ENCODE data around the gene POLR2L. TPM values are rescaled to one million over a fixed set of nuclear protein-coding genes. Genes with fewer than 3 reads are reported as not detected.
A peak's percentile ranks its signal among the peaks of the same experiment; 100 is the strongest.

POLR2L gene
- 78.7 to 80.2 TPM (median 79.8 TPM) in 3 replicates for total RNA-seq

GRCh38 chr11:842370-843002 is at the start of gene POLR2L, which contains the start of gene TSPAN4:
POLR2L (minus strand) TSS chr11:842529; CDS start chr11:842508, 21 bp downstream.
TSPAN4 (plus strand) TSS chr11:842852; CDS start chr11:850305, 7,453 bp downstream.
- H3K36me3 Mint-ChIP-seq: no peaks in the 10 kb centered on the region
- no peaks in the 10 kb centered on the region for H3K9me3 Mint-ChIP-seq
- H3K4me3 Mint-ChIP-seq: peak within 1 kb of the TSS; percentile 83
- peaks cover 40% of the 10 kb centered on the region for H3K4me1 Mint-ChIP-seq
- TF ChIP-seq CTCF (IDR thresholded peaks at IDR 0.05; ENCODE audit: unreplicated experiment): no peak
- DNase-seq (ENCODE audit: low spot score in 2 of 2, unreplicated experiment in 2 of 2): peak; percentile 83 to 90
- peak within 1 kb of the TSS; percentile 90 for H3K27ac Mint-ChIP-seq
- H3K27me3 Mint-ChIP-seq (ENCODE audit: low read depth): no peaks in the 10 kb centered on the region

- no peak for TF ChIP-seq CTCF (IDR thresholded peaks at IDR 0.05; ENCODE audit: unreplicated experiment)
- no peaks in the 10 kb centered on the region for H3K4me1 Mint-ChIP-seq
- no peak for DNase-seq (ENCODE audit: low spot score in 2 of 2, unreplicated experiment in 2 of 2)
- no peak overlapping the region for H3K27ac Mint-ChIP-seq
- H3K36me3 Mint-ChIP-seq: peaks cover 6% of the 10 kb centered on the region
- H3K9me3 Mint-ChIP-seq: no peaks in the 10 kb centered on the region
- no peak overlapping the region for H3K4me3 Mint-ChIP-seq
- no peaks in the 10 kb centered on the region for H3K27me3 Mint-ChIP-seq (ENCODE audit: low read depth)
Measured at GRCh38 chr11:890794-891540, 48.6 kb upstream of the POLR2L start.

GRCh38 chr11:889687-890475 is 47.6 kb upstream of the POLR2L start:
- no peaks in the 10 kb centered on the region for H3K27me3 Mint-ChIP-seq (ENCODE audit: low read depth)
- H3K9me3 Mint-ChIP-seq: no peaks in the 10 kb centered on the region
- TF ChIP-seq CTCF (IDR thresholded peaks at IDR 0.05; ENCODE audit: unreplicated experiment): no peak
- no peak overlapping the region for H3K4me3 Mint-ChIP-seq
- no peaks in the 10 kb centered on the region for H3K4me1 Mint-ChIP-seq
- H3K36me3 Mint-ChIP-seq: peaks cover 10% of the 10 kb centered on the region
- H3K27ac Mint-ChIP-seq: no peak overlapping the region
- no peak for DNase-seq (ENCODE audit: low spot score in 2 of 2, unreplicated experiment in 2 of 2)

- no peak overlapping the region for H3K27ac Mint-ChIP-seq
- H3K4me3 Mint-ChIP-seq: no peak overlapping the region
- H3K9me3 Mint-ChIP-seq: no peaks in the 10 kb centered on the region
- no peak for DNase-seq (ENCODE audit: low spot score in 2 of 2, unreplicated experiment in 2 of 2)
- no peak for TF ChIP-seq CTCF (IDR thresholded peaks at IDR 0.05; ENCODE audit: unreplicated experiment)
- peaks cover 10% of the 10 kb centered on the region for H3K36me3 Mint-ChIP-seq
- H3K4me1 Mint-ChIP-seq: no peaks in the 10 kb centered on the region
- H3K27me3 Mint-ChIP-seq (ENCODE audit: low read depth): no peaks in the 10 kb centered on the region
Measured at GRCh38 chr11:889257-889656, 46.9 kb upstream of the POLR2L start.

- Mint-ChIP-seq H3K27ac (no peak overlapping the region), H3K4me1 (no peaks in the 10 kb centered on the region)
Measured at GRCh38 chr11:888310-889212, 46.2 kb upstream of the POLR2L start.

More at GRCh38 chr11:888310-889212, 46.2 kb upstream of the POLR2L start:
- no peaks in the 10 kb centered on the region for H3K27me3 Mint-ChIP-seq (ENCODE audit: low read depth)
- peaks cover 10% of the 10 kb centered on the region for H3K36me3 Mint-ChIP-seq
- no peaks in the 10 kb centered on the region for H3K9me3 Mint-ChIP-seq
- DNase-seq (ENCODE audit: low spot score in 2 of 2, unreplicated experiment in 2 of 2): no peak
- TF ChIP-seq CTCF (IDR thresholded peaks at IDR 0.05; ENCODE audit: unreplicated experiment): no peak
- no peak overlapping the region for H3K4me3 Mint-ChIP-seq

All from mesothelial cell of epicardium (in vitro differentiated cells).